GM21447 (cell line): ENCODE measurements around the gene ZNF611.
"Not testable (repeated sequence)": the region's sequence is repeated elsewhere in the genome, so short reads cannot be mapped to it uniquely, and the experiment has no call there.

Experiments
- ATAC-seq: cut with Tn5 transposase; IDR thresholded peaks from one replicate; pipeline ENCODE4 v1.9.1; 2021; ENCODE audit not compliant: unreplicated experiment

The ZNF611 gene

DNA sequence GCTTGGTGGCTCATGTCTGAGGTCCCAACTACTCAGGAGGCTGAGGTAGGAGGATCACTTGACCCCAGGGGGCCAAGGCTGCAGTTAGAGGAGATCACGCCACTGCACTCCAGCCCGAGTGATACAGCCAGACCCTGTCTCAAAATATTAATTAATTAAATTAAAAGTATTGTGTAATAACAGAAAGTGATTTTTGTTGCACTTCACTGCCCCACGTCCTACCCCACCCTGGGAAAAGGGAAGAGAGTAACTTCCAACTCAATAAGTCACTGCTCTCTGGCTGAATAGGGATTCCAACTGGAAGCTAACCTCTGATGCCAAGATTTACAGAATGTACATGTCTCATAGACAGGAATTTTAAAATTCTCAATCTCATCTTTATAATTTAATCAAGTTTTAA lies 47.2 kb downstream of the ZNF611 start:
- ATAC-seq = no peak

DNA sequence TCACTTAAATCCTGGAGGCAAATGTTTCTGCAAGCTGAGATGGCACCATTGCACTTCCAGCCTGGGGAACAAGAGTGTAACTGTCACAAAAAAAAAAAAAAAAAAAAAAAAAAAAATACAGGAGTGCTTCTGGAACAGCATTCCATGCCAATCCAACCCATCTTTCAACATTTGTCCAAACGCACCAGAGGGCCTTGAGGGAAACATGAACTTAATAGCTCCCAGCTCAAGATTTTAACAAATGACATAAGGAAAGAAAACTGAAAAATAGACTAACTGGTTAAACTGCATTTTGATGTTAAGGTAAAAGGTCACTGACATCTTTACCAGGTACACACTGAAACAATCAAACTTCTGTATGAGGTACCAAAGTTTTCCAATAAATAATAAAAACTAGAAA lies 49.0 kb downstream of the ZNF611 start:
- no peak for ATAC-seq

DNA sequence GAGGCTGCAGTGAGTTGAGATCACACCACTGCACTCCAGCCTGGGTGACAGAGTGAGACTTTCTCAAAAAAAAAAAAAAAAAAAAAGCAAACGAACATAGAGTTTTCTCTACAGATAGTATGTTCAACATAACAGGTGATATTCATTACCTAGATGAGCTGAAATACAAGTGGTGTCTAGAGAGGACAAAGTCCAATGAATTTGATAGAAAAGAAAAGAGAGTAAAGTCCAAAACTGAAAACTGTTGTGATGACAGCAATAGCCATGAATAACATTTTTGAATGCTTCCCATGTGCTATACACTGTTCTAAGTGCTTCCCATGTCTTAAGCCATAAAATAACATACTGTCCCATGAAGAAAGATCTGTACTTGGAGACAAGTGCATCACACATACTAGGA lies 53.6 kb downstream of the ZNF611 start:
- not testable (repeated sequence) for ATAC-seq

DNA sequence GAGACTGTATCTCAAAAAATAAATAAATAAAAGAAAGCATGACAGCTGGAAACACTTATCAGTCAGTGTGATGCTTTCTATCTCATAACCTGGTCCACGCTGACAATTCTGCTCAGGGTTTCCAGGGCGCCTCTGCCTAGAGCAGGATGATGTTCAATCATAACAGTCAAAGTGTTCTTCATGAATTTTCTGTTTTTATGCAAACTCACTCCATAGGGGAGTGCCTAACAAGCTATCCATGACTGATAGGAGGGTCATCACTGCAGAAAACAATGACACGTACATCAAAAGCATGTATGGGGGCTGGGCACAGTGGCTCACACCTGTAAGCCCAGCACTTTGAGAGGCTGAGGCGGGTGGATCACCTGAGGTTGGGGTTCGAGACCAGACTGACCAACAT lies 55.2 kb downstream of the ZNF611 start:
- no peak for ATAC-seq

DNA sequence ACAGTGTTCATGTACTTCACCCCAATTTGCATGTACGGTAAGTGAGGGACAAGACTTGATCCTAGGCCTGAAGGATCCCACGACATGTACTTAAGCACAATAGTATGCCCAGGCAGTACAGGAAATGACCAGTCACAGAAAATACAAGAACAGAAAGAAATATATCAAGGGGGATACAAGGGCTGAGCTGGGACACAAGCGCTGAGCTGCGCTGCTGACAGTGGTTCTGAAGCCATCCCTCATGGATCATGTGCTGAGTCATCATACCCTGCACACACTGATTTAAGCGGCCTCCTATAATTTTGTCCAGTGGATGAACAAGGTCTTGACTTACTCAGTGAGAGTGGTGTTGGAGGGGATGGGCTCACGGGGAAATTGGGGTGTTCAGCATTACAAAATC lies 59.6 kb downstream of the ZNF611 start:
- not testable (repeated sequence) for ATAC-seq

DNA sequence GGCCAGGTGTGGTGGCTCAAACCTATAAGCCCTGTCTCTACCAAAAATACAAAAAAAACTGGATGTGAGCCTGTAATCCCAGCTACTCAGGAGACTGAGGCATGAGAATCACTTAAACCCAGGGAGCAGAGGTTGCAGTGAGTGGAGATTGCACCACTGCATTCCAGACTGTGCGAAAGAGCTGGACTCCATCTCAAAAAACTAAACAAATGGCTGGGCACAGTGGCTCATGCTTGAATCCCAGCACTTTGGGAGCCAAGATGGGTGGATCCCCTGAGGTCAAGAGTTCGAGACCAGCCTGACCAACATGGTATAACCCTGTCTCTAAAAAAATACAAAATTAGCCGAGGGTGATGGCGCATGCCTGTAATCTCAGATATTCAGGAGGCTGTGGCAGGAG lies 61.8 kb downstream of the ZNF611 start:
- no peak for ATAC-seq

DNA sequence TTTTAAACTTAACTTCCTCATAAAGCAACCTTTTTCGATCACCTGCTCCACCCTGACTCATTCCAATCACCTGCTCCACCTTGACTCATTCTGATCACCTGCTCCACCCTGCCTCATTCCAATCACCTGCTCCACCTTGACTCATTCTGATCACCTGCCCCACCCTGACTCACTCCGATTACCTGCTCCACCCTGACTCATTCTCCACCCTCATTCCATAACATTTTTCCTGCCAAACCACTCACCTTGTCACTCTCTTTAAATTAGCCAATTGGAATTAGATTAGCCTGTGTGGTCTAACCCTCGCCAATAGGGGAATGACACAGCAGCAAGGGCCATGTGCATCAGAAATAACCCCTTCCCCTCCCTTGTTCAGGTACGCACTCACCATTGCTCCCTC lies 64.8 kb downstream of the ZNF611 start:
- ATAC-seq = no peak

DNA sequence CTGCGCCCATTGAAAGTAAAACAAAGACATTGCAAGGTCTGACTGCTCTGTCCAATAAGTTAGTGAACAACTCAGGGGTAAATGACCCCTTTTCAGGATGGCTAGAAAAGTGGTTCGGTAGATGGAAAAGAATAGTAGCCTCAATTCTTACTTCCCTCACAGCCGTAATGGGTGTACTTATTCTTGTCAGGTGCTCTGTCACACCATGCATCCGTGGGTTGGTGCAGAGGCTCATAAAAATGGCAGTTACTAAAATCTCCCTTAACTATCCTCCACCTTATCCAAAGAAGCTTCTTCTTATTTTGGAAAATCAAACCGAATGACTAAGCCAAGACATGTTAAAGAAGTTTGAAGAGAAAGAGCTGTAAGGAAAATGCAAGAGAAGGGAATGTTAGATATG lies 65.3 kb downstream of the ZNF611 start:
- no peak for ATAC-seq

DNA sequence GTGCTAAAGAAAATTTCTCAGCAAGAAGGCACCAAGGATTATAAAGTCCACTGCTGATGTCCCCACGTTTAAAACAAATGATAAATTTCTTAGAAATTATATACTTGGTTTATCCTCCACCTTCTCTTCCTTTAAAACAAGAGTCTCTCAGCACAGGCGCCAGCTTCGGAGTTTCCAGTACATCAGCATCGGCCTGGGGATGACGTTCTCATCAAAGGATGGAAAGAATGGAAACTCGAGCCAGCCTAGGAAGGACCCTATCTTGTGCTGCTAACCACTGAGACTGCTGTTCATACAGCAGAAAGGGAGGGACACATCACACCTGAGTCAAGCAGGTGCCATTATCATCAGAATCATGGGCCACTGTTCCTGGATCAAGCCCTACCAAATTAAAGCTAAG lies 66.9 kb downstream of the ZNF611 start:
- ATAC-seq = no peak

DNA sequence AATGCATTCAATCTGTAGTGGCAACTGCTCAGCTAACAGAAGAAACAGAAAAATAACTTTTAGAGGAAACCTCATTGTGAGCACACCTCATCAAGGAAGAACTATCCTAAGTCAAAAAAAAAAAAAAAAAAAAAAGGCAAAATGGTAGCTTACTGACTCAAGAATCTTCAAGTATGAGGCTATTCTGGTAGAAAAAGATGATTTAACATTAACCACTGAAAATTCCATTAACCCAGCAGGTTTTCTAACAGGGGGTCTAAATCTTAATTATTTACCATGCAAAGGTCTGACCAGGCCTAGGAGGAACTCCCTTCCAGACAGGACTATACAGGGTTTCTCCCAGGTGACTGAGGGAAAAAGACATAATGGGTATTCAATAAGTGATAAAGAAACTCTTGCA lies 68.3 kb downstream of the ZNF611 start:
- ATAC-seq = no peak

DNA sequence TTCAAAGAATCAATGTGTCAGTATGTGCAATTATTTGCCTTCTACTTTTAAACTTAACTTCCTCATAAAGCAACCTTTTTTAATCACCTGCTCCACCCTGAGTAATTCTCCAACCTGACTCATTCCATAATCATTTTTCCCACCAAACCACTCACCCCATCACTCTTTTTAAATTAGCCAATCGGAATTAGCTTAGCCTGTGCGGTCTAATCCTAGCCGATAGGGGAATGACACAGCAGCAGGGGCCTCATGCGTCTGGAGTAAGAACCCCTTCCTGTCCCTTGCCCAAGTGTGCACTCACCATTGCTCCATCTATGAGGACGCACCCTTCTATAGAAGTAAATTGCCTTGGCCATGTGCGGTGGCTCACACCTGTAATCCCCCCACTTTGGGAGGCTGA lies 69.3 kb downstream of the ZNF611 start:
- no peak for ATAC-seq

DNA sequence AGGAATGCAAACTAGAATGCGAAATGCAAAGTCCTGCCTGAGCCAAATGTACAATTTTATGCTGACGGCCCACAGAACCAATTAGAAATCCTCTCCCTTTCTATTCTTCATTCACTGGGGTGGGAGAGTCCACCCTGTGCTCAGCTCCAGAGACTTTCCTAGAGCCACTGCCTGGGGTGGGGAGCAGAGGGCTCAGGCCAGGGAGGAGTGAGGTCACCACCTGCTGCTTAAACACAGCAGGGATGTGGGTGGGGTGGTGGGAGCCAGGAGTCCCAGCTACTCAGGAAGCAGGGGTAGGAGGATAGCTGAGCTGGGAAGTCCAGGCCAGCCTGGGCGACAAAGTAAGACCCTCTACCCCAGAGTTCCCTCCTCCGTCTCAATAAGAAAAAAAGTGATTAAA lies 69.8 kb downstream of the ZNF611 start:
- no peak for ATAC-seq

DNA sequence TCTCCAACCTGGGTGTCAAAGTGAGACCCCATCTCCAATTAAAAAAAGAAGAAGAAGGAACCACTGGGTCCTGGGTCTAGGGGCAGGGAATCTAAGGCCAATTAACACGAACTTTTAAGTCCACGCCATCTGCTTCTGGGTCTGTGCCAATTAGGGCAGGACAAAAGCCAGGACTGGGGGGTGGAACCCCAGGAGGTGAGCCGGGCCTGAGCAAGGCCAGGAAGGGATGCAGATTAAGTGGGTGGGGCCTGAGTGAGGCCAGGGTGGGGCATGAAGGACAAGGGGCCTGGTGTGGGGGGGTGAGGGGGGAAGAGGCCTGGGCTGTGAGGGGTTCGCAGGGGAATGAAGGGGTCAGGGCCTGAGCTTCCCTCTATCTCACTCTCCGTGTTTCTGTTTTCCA lies 70.4 kb downstream of the ZNF611 start:
- no peak for ATAC-seq

DNA sequence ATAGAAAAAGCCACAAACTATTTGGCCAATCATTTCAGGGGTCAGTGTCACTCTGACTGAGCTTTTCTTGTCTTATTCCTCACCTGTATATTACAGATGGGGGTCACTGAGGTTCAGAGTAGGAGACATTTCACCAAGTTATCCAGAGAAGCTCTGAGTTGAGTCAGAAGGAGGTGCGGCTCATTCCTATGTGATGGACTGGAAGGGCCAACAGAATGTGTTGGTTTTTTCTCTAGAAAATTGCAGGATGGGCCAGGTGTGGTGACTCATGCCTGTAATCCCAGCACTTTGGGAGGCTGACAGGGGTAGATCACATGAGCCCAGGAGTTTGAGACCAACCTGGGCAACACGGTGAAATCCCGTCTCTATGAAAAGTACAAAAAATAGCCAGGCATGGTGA lies 72.2 kb downstream of the ZNF611 start:
- ATAC-seq = no peak

DNA sequence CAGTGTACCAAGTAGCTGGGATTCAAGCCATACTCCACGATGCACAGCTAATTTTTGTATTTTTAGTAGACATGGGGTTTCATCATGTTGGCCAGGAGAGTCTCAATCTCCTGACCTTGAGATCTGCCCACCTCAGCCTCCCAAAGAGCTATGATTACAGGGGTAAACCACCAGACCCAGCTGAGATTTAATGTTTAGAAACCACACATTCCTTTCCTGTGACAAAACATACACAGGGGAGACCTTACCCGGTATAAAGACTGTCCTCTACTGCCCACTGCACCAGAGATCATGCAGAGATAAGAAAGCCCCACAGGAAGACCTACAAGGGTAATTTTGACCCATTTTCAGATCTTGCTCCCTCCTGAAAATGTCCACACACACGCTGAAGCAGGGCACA lies 73.9 kb downstream of the ZNF611 start:
- ATAC-seq = no peak

DNA sequence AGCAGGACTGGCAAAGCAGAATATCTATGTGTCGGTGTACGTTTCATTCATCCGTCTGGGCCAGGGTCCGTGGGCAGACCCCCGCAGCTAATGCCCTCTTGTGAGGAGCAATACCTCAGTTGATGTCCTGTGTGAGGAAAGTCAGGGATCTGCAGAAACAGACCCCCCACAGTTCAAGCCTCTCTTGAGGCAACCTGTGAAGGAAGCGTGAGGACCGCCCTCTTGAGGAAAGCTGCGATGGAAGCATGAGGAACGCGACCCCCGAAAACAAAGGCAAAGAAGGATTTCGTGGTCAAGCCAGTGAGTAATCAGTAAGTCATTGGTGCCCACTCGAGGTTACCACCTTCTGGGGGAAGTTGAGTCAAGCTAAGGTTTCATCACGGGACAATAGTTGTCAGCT lies 75.8 kb downstream of the ZNF611 start:
- ATAC-seq = no peak

DNA sequence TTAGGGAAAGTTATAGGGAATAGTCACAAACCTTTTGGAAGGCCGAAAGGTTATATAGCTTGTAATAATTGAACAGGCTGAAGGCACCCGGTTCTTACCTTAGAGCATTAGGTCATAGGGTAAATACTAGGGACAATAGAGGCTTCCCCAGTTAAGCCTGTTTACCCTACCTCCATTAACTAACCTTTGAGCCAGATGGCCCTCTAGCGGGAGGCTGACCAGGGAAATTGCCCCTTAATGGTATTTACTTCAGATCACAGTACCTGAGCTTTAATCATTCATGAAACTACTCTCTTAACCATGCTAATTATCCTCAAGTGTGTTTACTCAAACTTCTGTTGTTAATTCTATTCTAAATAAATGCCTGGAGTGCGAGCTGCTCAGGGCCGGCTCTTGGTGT lies 76.2 kb downstream of the ZNF611 start:
- ATAC-seq = no peak

DNA sequence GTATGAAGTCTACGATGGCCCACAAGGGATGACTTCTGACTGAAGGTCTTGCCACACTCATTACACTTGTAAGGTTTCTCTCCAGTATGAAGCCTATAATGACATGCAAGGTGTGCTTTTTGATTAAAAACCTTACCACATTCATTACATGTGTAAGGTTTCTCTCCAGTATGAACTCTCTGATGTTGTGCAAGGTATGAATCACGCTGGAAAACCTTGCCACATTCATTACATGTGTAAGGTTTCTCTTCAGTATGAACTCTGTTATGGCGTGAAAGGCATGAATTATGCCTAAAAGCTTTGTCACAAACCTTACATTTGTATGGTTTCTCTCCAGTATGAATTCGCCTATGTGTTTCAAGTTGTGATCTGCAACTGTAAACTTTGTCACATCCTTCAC lies 81.7 kb downstream of the ZNF611 start:
- no peak for ATAC-seq
